Choroid plexus epithelial cell (primary cell): ENCODE data around the gene RIOK2.

Source experiments
- DNase-seq: peaks from one replicate; pipeline ENCODE4 v3.0.0-alpha.2; 2010; ENCODE audit warnings: low read depth
- H3K4me3 ChIP-seq: 2 replicates; pipeline ENCODE4 v1.5.1; 2011; ENCODE audit warnings: low read depth, mild to moderate bottlenecking, control low read depth, low read length, moderate library complexity
- CTCF ChIP-seq: conservative IDR thresholded peaks from 2 replicates; pipeline ENCODE4 v1.5.1; 2011; ENCODE audit warnings: low read depth, mild to moderate bottlenecking, control low read depth, inconsistent platforms, low read length, moderate library complexity

RIOK2 gene

GRCh38 chr5:97118261-97119006 lies 64.6 kb downstream of the RIOK2 start:
- H3K4me3 ChIP-seq = no peak overlapping the region
- no peak for TF ChIP-seq CTCF

GRCh38 chr5:97115932-97116331 lies 67.1 kb downstream of the RIOK2 start:
- TF ChIP-seq CTCF = no peak
- no peak overlapping the region for H3K4me3 ChIP-seq
- DNase-seq = no peak

More at GRCh38 chr5:97118261-97119006, 64.6 kb downstream of the RIOK2 start:
- DNase-seq = no peak

GRCh38 chr5:97112230-97112629 lies 70.8 kb downstream of the RIOK2 start:
- no peak for TF ChIP-seq CTCF
- no peak for DNase-seq
- no peak overlapping the region for H3K4me3 ChIP-seq

- H3K4me3 ChIP-seq = no peak overlapping the region
- DNase-seq = no peak
- TF ChIP-seq CTCF = no peak
These were observed 71.4 kb downstream of the RIOK2 start for GRCh38 chr5:97111616-97112015.

- TF ChIP-seq CTCF = no peak
These were observed 72.0 kb downstream of the RIOK2 start for GRCh38 chr5:97111004-97111403.

More at GRCh38 chr5:97111004-97111403, 72.0 kb downstream of the RIOK2 start:
- H3K4me3 ChIP-seq = no peak overlapping the region
- DNase-seq = no peak
